Karpas-422 (cell line): ENCODE data around the gene OR2AT4. TPM values are rescaled to one million over a fixed set of nuclear protein-coding genes. Genes with fewer than 3 reads are reported as not detected.

Source experiments
- DNase-seq: peaks from one replicate; pipeline ENCODE4 v3.0.0-alpha.2; 2015
- H2AFZ ChIP-seq: fragments of 200-600 bp; sonication (generic); 2 replicates; pipeline ENCODE4 v1.6.1; 2014; ENCODE audit warnings: antibody characterized with exemption, low read length, mixed read lengths
- H3K27ac ChIP-seq: fragments of 200-600 bp; sonication (generic); 2 replicates; pipeline ENCODE4 v1.5.1; 2014; ENCODE audit warnings: mild to moderate bottlenecking, low read length, moderate library complexity
- H3K27me3 ChIP-seq: fragments of 200-600 bp; sonication (generic); 2 replicates; pipeline ENCODE4 v1.6.1; 2014; ENCODE audit warnings: low read length, mixed read lengths
- H3K36me3 ChIP-seq: fragments of 200-600 bp; sonication (generic); 2 replicates; pipeline ENCODE4 v1.6.1; 2014; ENCODE audit warnings: low read length, mixed read lengths; ENCODE audit not compliant: insufficient read depth
- H3K4me1 ChIP-seq: fragments of 200-600 bp; sonication (generic); 2 replicates; pipeline ENCODE4 v1.6.1; 2014; ENCODE audit warnings: mild to moderate bottlenecking, low read length, mixed read lengths
- H3K4me2 ChIP-seq: fragments of 200-600 bp; sonication (generic); 2 replicates; pipeline ENCODE4 v1.6.1; 2014; ENCODE audit warnings: low read length, low read depth, mild to moderate bottlenecking; ENCODE audit not compliant: poor library complexity, severe bottlenecking
- H3K4me3 ChIP-seq: fragments of 200-600 bp; sonication (generic); 2 replicates; pipeline ENCODE4 v1.5.1; 2014; ENCODE audit warnings: mild to moderate bottlenecking, antibody characterized with exemption, low read length, mixed read lengths
- H3K79me2 ChIP-seq: fragments of 200-600 bp; sonication (generic); 2 replicates; pipeline ENCODE4 v1.6.1; 2014; ENCODE audit warnings: mild to moderate bottlenecking, low read length, mixed read lengths
- H3K9ac ChIP-seq: fragments of 200-600 bp; sonication (generic); 2 replicates; pipeline ENCODE4 v1.6.0; 2014; ENCODE audit warnings: low read length
- H3K9me2 ChIP-seq: fragments of 200-600 bp; sonication (generic), shearing (Covaris generic); replicated peaks from 2 replicates; pipeline ENCODE4 v1.6.0; 2014; ENCODE audit warnings: mild to moderate bottlenecking, low read length, moderate library complexity; ENCODE audit not compliant: insufficient read depth
- H3K9me3 ChIP-seq: fragments of 300-700, 200-600 bp; sonication (generic); 2 replicates; pipeline ENCODE4 v1.6.1; 2014; ENCODE audit warnings: low read length, mixed read lengths
- H4K20me1 ChIP-seq: fragments of 200-600 bp; sonication (generic); 2 replicates; pipeline ENCODE4 v1.6.1; 2014; ENCODE audit warnings: mild to moderate bottlenecking, antibody characterized with exemption, low read length, low read depth; ENCODE audit not compliant: insufficient read depth
- total RNA-seq: library from RNA; depleted of rRNA; stranded (reverse); fragments of >200 nt; shearing (Covaris generic); gene quantifications from 2 replicates; pipeline ENCODE4 v1.2.3, GENCODE V29; 2014; ENCODE audit warnings: low replicate concordance

Gene OR2AT4
- total RNA-seq, 1 experiment from 2014 or later, result 0.04 TPM

GRCh38 chr11:75069473-75069872 lies 27.2 kb downstream of the OR2AT4 start:
- Histone ChIP-seq H3K9ac (no peak overlapping the region), H3K27me3 (0 out of 2 replicates have a peak, but pooled peaks cover 3% of the 10 kb centered on the region), H4K20me1 (no peaks in the 10 kb centered on the region), H2AFZ (no peak overlapping the region), H3K4me2 (no peak overlapping the region), H3K4me3 (no peak overlapping the region), H3K4me1 (no peaks in the 10 kb centered on the region), H3K36me3 (no peaks in the 10 kb centered on the region), H3K9me3 (no peaks in the 10 kb centered on the region), H3K9me2 (no peaks in the 10 kb centered on the region), H3K79me2 (no peaks in the 10 kb centered on the region), H3K27ac (no peak overlapping the region)
- DNase-seq, result no peak

GRCh38 chr11:75068993-75069392 lies 27.7 kb downstream of the OR2AT4 start:
- no peaks in the 10 kb centered on the region for H3K79me2 ChIP-seq
- no peaks in the 10 kb centered on the region for H3K36me3 ChIP-seq
- no peaks in the 10 kb centered on the region for H4K20me1 ChIP-seq
- H3K4me1 ChIP-seq, result peaks cover under 1% of the 10 kb centered on the region; the same call in 1 of the 2 replicates
- H3K27ac ChIP-seq, result no peak overlapping the region
- no peaks in the 10 kb centered on the region for H3K9me3 ChIP-seq
- no peak overlapping the region for H3K4me2 ChIP-seq
- no peak overlapping the region for H2AFZ ChIP-seq
- DNase-seq, result no peak
- H3K9me2 ChIP-seq, result no peaks in the 10 kb centered on the region
- H3K27me3 ChIP-seq, result 0 out of 2 replicates have a peak, but pooled peaks cover 3% of the 10 kb centered on the region
- H3K9ac ChIP-seq, result no peak overlapping the region
- no peak overlapping the region for H3K4me3 ChIP-seq

- Histone ChIP-seq H3K9me2 (no peaks in the 10 kb centered on the region), H3K4me1 (peaks cover 4% of the 10 kb centered on the region), H3K4me2 (no peak overlapping the region), H2AFZ (no peak overlapping the region), H3K79me2 (no peaks in the 10 kb centered on the region), H3K36me3 (no peaks in the 10 kb centered on the region), H3K9me3 (no peaks in the 10 kb centered on the region), H3K27me3 (0 out of 2 replicates have a peak, but pooled peaks cover 3% of the 10 kb centered on the region), H3K4me3 (no peak overlapping the region), H3K9ac (no peak overlapping the region), H3K27ac (no peak overlapping the region), H4K20me1 (no peaks in the 10 kb centered on the region)
- no peak for DNase-seq
These were observed 28.1 kb downstream of the OR2AT4 start for GRCh38 chr11:75068559-75068958.

- Histone ChIP-seq H2AFZ (no peak overlapping the region), H3K4me2 (no peak overlapping the region)
These were observed 30.6 kb downstream of the OR2AT4 start for GRCh38 chr11:75066061-75066460.

GRCh38 chr11:75063741-75064314 lies 32.8 kb downstream of the OR2AT4 start:
- Histone ChIP-seq H3K4me1 (peaks cover 15% of the 10 kb centered on the region), H3K9me2 (no peaks in the 10 kb centered on the region), H3K27ac (no peak overlapping the region), H3K9ac (no peak overlapping the region), H3K79me2 (no peaks in the 10 kb centered on the region), H3K9me3 (no peaks in the 10 kb centered on the region), H3K27me3 (0 out of 2 replicates have a peak, but pooled peaks cover 3% of the 10 kb centered on the region), H2AFZ (no peak overlapping the region), H4K20me1 (no peaks in the 10 kb centered on the region), H3K36me3 (no peaks in the 10 kb centered on the region), H3K4me2 (no peak overlapping the region), H3K4me3 (no peak overlapping the region)
- no peak for DNase-seq

More at GRCh38 chr11:75066061-75066460, 30.6 kb downstream of the OR2AT4 start:
- H3K9ac ChIP-seq, result no peak overlapping the region
- peaks cover 15% of the 10 kb centered on the region for H3K4me1 ChIP-seq
- H3K4me3 ChIP-seq, result no peak overlapping the region
- H3K27ac ChIP-seq, result no peak overlapping the region
- no peaks in the 10 kb centered on the region for H3K79me2 ChIP-seq
- H3K27me3 ChIP-seq, result 0 out of 2 replicates have a peak, but pooled peaks cover 3% of the 10 kb centered on the region
- H3K9me2 ChIP-seq, result no peaks in the 10 kb centered on the region
- no peaks in the 10 kb centered on the region for H4K20me1 ChIP-seq
- no peaks in the 10 kb centered on the region for H3K9me3 ChIP-seq
- no peak for DNase-seq
- H3K36me3 ChIP-seq, result no peaks in the 10 kb centered on the region

- no peak overlapping the region for H2AFZ ChIP-seq
- no peak overlapping the region for H3K4me3 ChIP-seq
These were observed 37.4 kb downstream of the OR2AT4 start for GRCh38 chr11:75059299-75059698.

GRCh38 chr11:75056814-75057213 lies 39.9 kb downstream of the OR2AT4 start:
- no peaks in the 10 kb centered on the region for H3K9me3 ChIP-seq
- H2AFZ ChIP-seq, result no peak overlapping the region
- H4K20me1 ChIP-seq, result no peaks in the 10 kb centered on the region
- no peak overlapping the region for H3K9ac ChIP-seq
- H3K4me2 ChIP-seq, result no peak overlapping the region
- H3K9me2 ChIP-seq, result no peaks in the 10 kb centered on the region
- H3K27me3 ChIP-seq, result no peaks in the 10 kb centered on the region
- no peaks in the 10 kb centered on the region for H3K79me2 ChIP-seq
- H3K27ac ChIP-seq, result no peak overlapping the region
- DNase-seq, result no peak
- H3K4me1 ChIP-seq, result no peaks in the 10 kb centered on the region
- peaks cover 10% of the 10 kb centered on the region; the same call in 1 of the 2 replicates for H3K36me3 ChIP-seq
- no peak overlapping the region for H3K4me3 ChIP-seq

More at GRCh38 chr11:75059299-75059698, 37.4 kb downstream of the OR2AT4 start:
- Histone ChIP-seq H3K4me2 (no peak overlapping the region), H3K36me3 (no peaks in the 10 kb centered on the region), H4K20me1 (no peaks in the 10 kb centered on the region), H3K27ac (no peak overlapping the region), H3K9me2 (no peaks in the 10 kb centered on the region), H3K4me1 (peaks cover 15% of the 10 kb centered on the region), H3K79me2 (no peaks in the 10 kb centered on the region), H3K9me3 (no peaks in the 10 kb centered on the region), H3K9ac (no peak overlapping the region), H3K27me3 (no peaks in the 10 kb centered on the region)
- DNase-seq, result no peak

- H3K27ac ChIP-seq, result no peak overlapping the region
- peaks cover 6% of the 10 kb centered on the region for H3K4me1 ChIP-seq
- no peaks in the 10 kb centered on the region for H4K20me1 ChIP-seq
- H3K9me2 ChIP-seq, result no peaks in the 10 kb centered on the region
- H3K4me2 ChIP-seq, result no peak overlapping the region
- H3K9me3 ChIP-seq, result no peaks in the 10 kb centered on the region
- no peak for DNase-seq
- no peak overlapping the region for H3K4me3 ChIP-seq
- H2AFZ ChIP-seq, result no peak overlapping the region
- no peaks in the 10 kb centered on the region for H3K27me3 ChIP-seq
- peaks cover 13% of the 10 kb centered on the region; the same call in 1 of the 2 replicates for H3K36me3 ChIP-seq
- H3K79me2 ChIP-seq, result no peaks in the 10 kb centered on the region
- H3K9ac ChIP-seq, result no peak overlapping the region
These were observed 41.2 kb downstream of the OR2AT4 start for GRCh38 chr11:75055511-75055910.
